Globus pallidus (tissue), 1 donor: ENCODE measurements around the gene AHRR.

Experiments used
- DNase-seq: peaks from one replicate; pipeline ENCODE4 v3.0.0-alpha.2; 2015; ENCODE audit warnings: low spot score

The AHRR gene

DNA sequence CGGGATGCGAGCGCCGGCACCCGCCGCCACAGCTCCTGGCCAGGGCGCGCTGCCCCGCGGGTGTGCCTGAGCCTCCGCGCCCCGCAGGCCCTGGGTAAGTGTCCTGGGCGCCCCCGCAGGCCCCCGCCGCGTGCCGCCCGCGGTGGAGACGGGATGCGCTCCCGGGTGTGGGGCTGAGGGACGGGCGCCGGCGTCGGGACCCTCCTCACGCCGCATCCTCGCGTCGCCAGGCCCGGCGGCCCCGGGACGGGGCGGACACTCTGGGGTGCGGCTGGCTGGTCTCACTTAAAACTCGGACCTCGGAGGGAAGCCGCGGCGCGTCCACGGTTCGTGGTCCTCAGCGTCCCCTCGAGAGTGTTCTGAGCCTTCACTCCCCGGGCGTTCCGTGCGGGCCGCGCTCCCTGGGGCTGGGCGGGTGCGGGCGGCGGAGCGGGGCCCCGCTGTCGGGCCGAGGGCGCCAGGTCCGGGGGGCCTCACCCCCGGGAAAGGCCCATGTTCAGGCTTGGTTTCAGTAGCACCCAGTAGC lies 275 bp downstream of the AHRR start:
- no peak for DNase-seq

DNA sequence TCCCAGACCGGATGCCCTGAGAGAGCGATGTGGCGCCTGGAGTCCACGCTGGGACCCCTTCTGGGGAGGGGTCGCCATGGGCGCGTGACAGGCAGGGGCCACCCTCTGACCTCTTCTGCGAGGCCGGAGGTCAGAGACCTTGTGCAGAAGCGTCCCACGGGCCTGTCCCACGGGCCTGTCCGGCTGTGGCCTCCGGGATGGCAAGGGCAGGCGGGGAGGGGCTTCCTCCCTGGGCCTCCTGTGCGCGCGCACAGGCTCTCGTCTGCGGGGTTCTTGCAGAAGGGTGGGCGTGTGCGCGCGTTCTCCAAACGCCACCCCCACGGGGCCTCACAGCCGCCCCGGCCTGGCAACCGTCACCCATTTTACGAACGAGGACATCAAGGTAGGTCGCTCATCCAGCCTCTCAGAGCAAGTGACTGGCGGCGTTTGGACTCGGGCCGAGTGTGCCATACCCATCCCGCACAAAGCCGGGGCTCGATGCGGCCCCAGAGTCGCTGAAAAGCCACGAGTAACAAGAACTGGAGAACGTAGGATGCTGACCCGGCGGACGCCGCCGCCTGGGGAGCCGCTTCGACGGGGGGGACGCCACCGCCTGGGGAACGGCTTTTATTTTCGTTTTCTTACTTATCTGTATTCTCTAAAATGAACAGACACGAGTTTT lies 897 bp downstream of the AHRR start:
- DNase-seq = no peak

DNA sequence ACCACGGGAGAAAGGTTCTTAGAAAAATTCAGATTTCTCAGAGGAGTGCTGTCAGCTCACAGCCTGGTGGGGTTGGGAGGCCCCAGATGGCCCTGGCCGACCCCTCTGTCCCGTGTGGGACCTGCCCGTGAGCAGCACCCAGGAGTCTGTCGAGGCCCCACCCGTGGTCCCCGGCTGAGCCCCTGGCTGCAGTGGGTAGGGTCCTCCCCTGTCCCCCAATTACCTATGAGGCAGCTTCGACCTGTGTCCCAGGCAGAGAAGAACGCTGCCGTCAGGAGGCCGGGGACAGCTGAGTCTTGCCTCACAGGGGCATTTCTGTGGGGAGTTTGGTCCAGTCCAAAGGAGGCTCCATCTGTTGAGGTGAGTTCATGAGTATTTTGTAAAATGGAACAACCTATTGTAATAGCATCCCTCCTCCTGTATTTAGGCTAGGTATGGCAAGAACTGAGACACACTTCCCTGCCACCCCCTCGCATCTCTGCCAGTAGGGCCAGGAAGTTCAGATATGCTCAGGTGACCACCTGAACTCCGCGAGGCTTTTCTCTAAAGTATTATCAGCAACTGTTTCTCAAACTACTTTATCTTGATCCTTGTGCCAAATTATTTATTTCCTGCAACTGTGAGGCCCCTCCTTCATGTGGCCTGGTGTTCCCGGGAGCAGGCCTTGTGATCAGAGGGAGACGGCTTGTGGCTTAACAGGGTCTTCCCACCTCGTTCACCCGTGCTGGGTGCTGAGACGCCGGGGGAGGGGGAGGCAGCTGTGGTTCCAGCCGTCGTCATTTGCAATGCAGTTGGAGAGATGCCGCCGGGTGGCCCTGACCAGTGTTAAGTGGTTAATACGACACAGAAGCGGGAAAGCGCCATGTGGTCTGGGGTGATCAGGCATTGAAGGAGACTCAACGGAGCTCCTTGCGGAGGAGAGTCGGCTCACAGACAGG lies 1.7 kb downstream of the AHRR start:
- no peak for DNase-seq

DNA sequence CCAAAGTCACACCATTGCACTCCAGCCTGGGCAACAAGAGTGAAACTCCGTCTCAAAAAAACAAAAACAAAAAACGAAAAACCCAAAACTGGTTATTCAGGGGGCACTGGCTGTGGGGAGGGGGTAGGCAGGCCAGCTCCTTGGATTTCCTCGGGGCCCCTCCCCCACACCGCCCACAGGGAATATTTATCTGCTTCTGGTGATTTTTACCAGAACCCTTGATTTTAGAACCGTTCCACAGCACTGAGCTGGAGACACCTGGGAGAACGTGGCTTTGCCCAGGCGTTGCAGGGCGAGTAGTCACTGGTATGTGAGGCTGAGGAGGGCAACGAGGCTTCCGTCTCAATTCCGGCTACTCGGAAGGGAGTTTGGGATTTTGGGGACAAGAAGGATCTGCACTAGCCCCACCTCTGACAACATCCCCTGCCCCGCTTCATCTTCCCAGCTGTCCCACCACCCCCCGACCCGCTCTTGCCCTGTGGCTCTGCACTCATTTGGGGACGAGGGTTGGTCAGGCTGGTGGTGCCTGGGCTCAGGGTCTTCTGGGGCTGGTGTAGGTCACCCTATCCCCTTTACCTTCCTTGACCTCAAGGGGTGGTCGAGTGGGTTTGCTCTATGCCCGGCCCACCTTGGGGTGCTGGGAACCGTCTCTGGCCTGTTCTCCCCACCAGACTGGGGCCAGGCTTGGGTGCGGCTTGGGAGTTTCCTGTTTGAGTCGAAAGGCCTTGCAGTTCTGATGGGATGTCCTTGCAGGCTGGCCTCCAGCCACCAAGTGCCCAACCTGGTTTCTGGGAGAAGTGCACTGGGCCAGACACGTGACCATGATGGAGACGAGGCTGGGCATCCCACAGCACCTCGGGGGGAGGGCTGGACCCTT lies 3.5 kb downstream of the AHRR start:
- DNase-seq = no peak

DNA sequence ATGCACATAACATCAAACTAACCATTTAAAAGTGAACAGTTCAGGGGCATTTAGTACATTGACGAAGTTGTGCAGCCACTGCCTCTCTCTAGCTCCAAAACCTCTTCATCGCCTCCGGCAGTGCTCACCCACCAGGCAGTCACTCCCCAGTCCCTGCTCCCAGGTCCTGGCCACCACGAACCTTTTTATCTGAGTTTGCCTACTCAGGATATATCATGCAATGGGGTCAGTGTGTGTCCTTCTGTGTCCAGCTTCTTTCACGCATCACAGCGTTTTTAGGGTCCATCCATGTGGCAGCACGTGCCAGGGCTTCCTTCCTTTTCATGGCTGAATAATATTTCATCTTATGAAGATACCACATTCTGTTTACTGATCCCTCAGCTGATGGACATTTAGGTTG lies 4.6 kb downstream of the AHRR start:
- no peak for DNase-seq

DNA sequence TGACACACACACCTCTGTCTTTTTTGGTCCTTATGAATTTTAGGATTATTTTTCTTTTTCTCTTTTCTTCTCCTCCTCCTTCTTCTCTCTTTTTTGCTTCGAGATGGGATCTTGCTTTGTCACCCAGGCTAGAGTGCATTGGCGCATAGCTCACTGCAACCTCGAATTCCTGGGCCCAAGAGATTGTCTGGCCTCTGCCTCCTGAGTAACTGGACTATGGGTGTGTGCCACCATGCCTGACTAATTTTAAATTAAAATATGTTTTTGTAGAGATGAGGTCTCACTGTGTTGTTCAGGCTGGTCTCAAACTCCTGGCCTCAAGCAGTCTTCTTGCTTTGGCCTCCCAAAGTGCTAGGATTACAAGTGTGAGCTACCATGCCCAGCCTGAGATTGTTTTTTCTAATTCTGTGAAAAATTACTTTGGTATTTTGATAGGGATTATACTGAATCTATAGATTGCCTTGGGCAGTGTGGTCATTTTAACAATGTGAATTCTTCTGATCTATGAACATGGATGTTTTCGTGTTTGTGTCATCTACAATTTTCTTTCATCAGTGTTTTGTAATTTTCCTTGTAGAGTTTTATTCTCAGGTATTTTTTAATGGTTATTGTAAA lies 7.7 kb downstream of the AHRR start:
- DNase-seq = no peak

DNA sequence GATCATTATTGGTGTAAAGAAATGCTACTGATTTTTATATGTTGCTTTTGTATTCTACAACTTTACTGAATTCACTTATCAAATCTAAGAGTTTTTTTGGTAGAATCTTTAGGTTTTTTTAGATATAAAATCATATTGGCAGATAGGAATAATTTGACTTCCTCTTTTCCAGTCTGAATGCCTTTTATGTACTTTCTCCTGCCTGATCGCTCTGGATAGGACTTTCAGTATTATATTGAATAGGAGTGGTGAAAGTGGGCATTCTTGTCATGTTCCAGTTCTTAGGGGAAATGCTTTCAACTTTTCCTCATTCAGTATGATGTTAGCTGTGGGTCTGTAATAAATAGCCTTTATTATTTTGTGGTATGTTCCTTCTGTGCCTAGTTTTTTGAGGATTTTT lies 8.3 kb downstream of the AHRR start:
- no peak for DNase-seq

DNA sequence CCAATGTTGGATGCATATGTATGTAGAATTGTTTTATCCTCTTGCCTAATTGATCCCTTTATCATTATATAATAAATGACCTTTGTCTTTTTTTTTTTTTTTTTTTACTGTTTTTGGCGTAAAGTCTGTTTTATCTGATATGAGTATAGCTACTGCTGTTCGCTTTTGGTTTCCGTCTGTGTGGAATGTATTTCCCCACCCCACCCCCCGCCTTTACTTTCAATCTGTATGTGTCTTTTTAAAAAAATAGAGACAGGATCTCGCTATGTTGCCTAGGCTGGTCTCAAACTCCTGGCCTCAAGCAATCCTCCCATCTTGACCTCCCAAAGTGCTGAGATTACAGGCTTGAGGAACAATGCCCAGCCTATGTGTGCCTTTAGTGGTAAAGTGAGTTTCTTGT lies 11.3 kb downstream of the AHRR start:
- DNase-seq = no peak

DNA sequence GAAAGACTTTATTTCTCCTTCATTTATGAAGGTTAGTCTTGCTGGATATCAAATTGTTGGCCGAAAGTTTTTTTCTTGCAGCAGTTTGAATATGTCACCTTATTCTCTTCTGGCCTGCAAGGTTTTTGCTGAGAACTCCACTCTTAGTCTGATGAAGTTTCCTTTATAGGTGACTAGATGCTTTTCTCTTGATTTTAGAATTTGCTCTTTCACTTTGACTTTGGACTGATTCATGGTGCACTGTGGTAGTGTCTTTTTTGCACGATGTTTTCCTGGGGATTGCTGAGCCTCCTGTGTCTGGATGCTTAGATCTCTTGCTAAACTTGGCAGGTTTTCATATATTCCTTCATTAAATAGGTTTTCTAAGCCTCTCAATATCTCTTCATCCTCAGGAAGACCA lies 12.4 kb downstream of the AHRR start:
- DNase-seq = no peak

DNA sequence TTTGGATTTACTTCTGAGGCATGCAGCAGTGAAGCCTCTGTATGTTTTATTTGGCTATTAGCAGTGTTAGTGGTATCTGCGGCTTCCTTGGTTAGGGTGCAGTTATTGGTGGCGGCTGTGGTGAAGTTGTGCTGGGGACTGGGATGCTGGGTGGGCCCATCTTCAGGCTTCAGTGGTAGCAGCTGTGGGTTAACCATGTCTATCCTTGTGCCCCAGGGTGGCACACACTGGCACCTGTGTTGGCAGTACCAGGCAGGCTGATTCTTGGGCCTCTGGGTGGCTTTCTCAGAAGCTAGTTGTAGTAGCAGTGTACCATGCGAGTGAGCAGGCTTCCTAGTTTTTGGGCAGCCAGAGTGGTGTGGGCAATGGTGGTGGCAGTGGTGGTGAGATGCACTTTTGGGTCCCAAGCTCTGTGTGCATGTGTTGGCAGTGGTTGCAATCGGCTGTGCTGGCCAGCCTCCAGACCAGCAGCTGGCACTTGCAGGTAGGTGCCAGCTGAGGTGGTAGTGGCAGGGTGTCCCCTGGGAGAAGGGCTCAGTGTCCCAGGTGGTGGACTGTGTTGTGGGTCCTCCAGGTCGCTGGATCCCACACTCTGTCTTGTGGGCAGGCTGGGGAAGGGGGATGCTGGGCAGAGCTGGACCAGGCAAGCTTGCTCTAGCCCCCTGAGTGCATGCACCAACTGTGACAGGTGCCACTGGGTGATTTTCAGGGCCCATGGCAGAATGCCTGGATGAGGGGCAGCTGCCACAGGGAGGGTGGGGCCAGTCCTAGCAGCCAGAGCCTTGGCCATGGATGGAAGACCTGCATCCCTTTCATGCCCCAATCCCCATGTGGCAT lies 13.6 kb downstream of the AHRR start:
- DNase-seq = no peak

DNA sequence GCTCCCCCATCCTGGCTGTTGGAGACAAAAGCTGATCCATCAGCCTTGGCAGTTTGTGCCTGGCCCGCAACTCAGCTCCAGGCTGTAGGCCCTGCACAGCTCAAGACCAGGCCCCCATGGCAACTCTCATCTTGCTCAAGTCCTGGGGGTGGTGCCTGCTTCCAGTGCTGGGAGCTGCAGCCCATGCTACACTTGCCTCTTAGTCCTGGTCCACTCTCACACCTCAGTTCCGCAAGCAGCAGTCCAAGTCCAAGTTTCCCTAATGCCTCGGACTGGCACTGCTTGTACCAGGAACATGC lies 14.2 kb downstream of the AHRR start:
- no peak for DNase-seq

DNA sequence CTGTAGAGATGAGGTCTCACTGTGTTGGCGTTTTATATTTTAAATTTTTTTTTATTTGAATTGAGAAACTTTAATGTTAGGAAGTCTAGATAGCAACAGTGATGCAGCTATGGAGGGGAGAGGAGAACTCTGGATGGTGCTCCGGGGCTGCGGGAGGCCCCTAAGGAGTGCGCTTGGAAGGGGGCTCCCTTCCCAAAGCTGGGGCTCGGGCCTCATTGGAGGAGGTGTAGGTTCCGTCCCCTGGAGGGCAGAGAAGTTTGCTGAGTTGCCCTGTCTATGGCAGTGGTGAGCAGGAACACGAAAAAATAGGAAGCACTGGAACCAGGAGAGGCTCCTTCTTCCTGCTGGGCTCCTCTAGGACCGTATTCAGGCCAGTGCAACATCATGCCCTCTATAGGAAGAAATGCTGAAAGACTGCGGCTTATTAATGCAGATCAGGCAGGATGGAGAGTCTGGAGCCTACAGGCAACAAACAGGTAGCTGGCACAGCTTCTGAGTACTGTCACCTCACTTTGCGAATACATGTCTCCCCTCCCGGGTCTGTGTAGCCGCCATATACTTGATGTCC lies 16.1 kb downstream of the AHRR start:
- DNase-seq = no peak

DNA sequence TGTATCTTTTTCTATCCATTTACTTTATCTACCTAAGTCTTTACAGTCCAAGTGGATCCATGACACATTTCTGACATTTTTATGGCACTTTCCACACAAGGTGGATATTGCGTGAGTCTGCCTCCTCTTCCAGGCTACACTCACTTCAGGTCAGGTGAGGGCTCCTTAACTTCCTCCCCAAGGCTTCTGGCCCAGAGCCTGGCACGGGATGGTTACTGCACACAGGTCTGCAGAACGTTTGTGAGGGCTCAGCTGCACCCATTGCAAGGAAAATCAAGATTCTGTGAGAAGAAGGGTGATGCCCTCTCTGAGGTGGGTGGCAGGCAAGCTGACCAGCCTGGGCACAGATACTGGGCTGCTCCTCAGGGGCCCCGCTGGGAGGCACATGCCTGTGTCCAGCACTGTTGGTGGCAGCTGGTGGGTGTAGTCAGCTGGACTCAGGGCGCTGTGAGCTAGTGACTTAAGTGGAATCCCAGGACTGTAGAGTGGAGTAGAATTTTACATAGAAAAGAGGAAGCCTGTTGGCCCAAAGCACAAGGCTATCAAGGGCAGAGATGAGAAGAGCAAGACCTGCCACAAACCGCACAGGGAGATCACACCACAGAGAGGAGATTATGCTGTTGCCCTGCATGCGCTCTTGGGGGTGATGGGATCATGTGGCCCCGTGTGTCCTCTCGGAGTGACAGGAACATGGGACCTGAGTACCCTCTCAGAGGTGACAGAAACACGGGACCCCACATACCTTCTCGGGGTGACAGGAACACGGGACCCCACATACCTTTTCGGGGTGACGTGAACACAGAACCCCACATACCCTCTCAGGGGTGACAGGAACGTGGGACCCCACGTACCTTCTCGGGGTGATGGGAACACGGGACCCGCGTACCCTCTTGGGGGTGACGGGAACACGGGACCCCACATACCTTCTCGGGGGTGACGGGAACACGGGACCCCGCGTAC lies 21.3 kb downstream of the AHRR start:
- peak; percentile 1 for DNase-seq

DNA sequence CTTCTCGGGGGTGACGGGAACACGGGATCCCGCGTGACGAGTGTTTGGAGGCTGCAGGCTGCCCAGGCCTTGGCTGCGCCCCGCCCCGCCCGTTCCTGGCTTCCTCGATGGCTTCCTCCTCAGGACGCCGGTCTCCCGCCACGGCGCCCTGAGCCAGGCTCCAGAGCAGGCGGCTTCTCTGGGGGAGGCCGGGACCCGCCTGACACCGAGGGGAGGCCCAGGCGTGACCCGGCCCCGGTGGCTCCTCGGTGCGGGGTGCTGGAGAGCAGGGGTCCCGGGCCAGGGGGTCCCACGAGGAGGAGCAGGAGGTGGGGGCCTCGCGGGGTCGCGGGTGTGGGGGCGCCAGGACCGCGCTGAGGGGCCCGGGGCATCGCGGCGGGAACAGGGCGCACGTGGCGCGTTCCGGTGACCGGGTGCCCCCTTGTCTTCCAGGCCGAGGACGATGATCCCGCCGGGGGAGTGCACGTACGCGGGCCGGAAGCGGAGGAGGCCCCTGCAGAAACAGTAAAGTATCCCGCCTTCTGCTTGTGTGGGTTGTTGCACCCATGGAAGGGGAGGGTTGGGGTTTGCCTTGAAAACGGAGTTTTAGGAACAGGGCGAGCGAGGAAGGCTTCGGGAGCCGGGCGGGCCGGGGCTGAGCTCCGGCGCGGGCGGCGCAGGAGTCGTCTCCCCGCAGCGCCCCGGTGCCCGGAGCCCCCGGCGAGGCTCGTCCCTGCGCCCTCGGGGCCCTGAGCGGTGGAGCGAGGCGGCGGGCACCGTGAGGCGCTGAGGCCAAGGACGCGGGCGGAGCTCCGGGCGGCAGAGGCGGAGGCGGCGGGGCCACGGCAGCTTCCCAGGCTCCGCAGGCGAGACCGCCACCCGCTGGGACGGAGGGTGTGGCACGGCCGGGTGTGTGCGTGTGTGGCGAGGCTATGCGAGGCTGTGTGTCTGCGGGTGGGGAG lies 22.2 kb downstream of the AHRR start:
- no peak for DNase-seq

DNA sequence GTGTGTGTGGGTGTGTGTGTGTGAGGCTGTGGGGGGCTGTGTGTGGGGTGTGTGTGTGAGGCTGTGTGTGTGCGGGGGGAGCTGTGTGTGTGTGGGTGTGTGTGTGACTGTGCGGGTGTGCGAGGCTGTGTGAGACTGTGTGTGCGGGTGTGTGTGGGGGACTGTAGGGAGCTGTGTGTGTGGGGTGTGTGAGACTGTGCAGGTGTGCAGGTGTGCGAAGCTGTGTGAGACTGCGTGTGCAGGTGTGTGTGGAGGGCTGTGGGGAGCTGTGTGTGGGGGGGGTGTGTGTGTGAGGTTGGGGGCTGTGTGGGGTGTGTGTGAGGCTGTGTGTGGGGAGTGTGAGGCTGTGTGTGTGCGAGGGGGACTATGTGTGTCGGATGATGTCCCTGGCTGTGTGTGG lies 23.2 kb downstream of the AHRR start:
- no peak for DNase-seq

DNA sequence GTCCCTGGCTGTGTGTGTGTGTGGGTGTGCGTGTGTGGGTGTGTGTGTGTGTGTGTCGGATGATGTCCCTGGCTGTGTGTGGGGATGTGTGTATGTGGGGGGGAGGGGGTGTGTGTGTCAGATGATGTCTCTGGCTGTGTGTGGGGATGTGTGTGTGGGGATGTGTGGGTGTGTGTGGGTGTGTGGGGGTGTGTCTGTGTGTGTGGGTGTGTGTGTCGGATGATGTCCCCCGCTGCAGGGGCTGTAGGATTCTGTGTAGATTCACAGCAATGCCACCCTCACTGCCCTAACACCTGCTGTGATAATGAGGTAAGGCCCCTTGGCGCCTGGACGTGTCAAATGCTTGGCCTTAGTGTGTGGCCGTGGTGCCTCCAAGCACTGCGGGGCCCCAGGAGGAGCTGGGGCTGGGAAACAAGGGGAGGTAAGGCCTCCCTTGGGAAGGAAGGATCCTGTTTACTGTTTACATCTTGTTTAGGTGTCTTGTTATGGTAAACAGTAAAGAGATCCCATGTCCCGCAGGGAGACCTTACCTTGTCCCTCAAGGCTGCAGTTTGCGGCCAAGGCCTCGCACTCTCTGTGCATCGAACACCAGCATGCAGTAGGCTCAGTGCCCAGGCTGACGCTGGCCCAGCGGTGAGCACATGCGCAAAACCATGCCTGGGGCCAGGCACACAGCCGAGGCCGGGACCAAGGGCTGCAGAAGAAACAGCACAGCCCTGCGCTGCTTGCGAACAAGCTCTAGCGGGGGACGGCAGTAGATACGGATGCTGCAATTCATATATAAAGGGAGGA lies 24.1 kb downstream of the AHRR start:
- DNase-seq = no peak

DNA sequence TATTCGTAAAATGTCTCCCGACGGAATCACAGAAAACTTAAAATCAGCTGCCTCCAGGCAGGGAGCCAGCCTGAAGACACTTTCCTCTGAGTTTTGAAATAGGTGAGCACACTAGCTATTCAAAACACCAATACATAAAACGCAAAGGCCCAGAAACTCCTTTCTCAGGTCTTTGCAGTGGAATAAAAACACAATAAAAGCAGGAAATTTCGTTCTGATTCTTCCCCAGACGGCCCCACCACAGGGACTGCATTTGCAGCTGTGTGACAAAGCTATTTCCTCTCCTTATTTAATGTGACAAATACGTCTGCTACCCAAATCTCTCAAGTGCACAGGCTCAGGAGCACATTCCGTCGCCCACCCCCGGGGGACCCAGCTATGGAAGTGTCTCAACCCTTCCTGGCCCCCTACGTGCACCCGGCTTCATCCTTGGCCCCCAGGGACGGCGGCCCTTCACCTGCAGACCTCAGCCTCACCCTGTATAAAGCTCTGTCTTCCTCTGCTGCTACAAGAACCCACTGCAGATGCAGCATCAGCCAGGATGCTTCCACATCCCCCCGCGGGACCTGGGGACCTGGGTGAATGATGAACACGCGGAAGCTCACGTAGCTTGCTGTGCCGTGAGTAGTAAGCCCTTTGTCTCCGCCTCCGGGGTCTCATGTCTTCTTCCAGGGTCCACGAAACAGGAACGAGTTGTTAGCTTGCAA lies 24.9 kb downstream of the AHRR start:
- no peak for DNase-seq
